ENCODE results near the gene ARR3. TPM values are rescaled to one million over a fixed set of nuclear protein-coding genes. Genes with fewer than 3 reads are reported as not detected.
A peak's percentile ranks its signal among the peaks of the same experiment; 100 is the strongest.
"Not testable (repeated sequence)": the region's sequence is repeated elsewhere in the genome, so short reads cannot be mapped to it uniquely, and the experiment has no call there.

The ARR3 gene
- total RNA-seq, 2 experiments from 2014 or later: not detected

DNA sequence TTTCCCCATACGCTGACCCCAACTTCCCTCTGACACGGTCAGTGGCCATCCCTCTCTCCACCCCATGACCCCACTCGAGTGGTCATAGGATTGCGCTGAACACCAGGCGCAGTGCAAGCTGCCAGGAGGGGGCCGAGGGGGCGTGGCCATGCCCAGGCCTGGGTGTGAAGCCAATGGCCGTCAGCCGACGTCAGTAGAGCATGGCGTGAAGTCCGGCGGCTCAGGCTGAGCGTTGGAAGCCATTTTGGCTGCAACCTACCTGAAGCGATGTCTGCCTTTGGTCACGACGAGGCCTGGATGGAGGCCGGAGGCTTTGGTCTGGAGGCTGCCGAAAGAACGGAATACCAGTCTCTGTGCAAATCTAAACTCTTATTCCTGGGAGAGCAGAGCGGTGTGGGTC is 13.8 kb downstream of the ARR3 start, which contains the start of gene RAB41:
Gene RAB41, plus strand, starts transcription at position 222 of the 400 bp plus-strand sequence. Its CDS starts 46 bp downstream, at position 268.
- H3K9me3 Mint-ChIP-seq (ENCODE audit: low read depth): no peaks in the 10 kb centered on the region
- H3K27me3 Mint-ChIP-seq: no peaks in the 10 kb centered on the region
- intact Hi-C loops (cut with DNase I, micrococcal nuclease): no loop called here
- H3K4me1 Mint-ChIP-seq: no peaks in the 10 kb centered on the region
- ChIA-PET POLR2A (no interaction called here), CTCF (no interaction called here)
- H3K36me3 Mint-ChIP-seq (ENCODE audit: low read depth): peaks cover 7% of the 10 kb centered on the region
- H3K27ac Mint-ChIP-seq: no peak within 1 kb of the TSS
- DNase-seq: no peak
- no peak for ATAC-seq
- no peak within 1 kb of the TSS for H3K4me3 Mint-ChIP-seq

DNA sequence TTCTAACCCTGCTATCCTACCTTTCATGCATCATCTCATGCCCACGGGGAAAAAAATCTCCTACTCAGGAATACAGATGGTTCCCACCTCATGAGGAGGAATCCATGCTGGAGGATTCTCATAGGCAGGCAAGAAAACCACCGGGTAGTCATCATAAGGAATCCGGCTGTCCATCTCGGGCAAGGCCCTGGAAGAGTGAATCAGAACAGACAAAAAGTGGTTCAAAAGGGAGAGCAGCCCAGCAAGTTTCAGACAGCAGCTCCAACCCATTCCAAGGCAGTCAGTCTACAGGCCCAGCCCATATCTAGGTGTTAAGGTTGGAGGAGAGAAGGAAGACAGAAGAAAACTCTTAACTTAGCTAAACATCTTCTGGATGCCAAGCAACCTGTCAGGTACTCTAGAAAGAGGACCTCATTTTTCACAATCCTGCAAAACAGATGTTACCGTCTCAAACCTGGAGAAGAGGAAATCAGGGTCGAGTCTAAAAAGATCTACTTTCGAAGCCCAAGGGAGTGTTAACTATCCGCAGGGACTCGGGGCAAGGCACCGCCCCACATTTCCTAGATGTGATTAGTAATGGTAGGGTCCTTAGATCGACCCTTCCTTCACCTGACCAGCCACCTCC is 21.1 kb downstream of the ARR3 start:
- peak; percentile 5 for ATAC-seq
- Mint-ChIP-seq H3K4me3 (peak overlapping the region; percentile 88), H3K9me3 (ENCODE audit: low read depth) (no peaks in the 10 kb centered on the region), H3K4me1 (peaks cover 18% of the 10 kb centered on the region), H3K27ac (peak overlapping the region; percentile 75), H3K36me3 (ENCODE audit: low read depth) (peaks cover 12% of the 10 kb centered on the region), H3K27me3 (no peaks in the 10 kb centered on the region)
- CTCF ChIA-PET: interaction anchor here (0.7 kb wide), 1 partner anchor 58 kb away, joined by 3 read pairs; no protein-coding TSS in a partner anchor
- POLR2A ChIA-PET: no interaction called here
- no peak for DNase-seq
- intact Hi-C loops (cut with DNase I, micrococcal nuclease): no loop called here

DNA sequence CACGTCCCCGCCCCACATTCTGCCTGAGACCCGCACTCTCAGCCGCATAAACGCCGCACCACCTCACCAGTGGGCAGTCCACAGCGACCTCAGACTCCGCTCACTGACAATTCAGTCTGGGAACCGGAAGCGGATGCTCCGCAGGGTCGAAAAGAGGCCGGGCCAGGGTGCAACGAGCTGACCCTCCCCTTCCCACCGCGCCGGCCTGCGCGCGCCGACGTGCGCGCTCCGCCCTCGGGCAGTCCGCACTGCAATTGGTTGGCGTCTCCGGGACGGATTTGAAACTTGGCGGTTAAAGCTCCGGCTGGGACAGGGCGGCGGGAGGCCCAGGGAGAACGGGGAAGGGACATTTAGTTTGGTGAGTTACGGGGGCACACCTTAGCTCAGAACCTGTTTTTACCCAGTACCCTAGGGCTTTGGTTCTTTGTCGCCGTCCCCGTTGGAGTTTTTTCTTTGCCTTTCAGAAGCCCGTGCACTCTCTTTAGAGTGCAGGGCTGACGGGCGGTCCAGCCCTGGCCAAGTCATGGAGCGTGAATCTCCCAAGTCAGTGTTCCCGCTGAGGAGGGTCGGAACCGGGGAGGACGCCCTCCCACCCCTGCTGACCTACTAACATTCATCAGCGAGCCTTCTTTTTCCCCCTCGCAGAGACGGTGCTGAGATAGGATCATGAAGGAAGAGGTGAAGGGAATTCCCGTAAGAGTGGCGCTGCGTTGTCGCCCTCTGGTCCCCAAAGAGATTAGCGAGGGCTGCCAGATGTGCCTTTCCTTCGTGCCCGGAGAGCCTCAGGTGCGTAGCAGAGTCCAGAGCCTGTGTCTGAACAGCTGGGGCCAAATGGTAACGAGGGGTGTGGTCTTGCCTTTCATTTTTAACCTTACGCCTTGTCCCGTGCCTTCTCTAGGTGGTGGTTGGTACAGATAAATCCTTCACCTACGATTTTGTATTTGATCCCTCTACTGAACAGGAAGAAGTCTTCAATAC is 21.9 kb downstream of the ARR3 start, which contains the start of the genes KIF4A and PDZD11:
Gene KIF4A, plus strand, starts transcription at position 312 of the 978 bp plus-strand sequence. Its CDS starts 355 bp downstream, at position 667.
Gene PDZD11, minus strand, starts transcription at position 135 of the 978 bp plus-strand sequence. CDS start 586 bp downstream, outside the sequence.
- CTCF ChIA-PET: interaction anchor here (0.7 to 0.9 kb wide), 2 partner anchors 58 to 162 kb away, joined by 3 to 4 read pairs; no protein-coding TSS in a partner anchor
- peaks cover 12% of the 10 kb centered on the region for H3K36me3 Mint-ChIP-seq (ENCODE audit: low read depth)
- ATAC-seq: peak; percentile 100
- peak within 1 kb of the TSS; percentile 82 for H3K27ac Mint-ChIP-seq
- POLR2A ChIA-PET: interaction anchor here (0.6 kb wide), 2 partner anchors 55 to 1181 kb away, joined by 3 to 4 read pairs; no protein-coding TSS in a partner anchor
- intact Hi-C loops (cut with DNase I, micrococcal nuclease): loop anchor here in 1 of 2 experiments (1.0 to 2.0 kb wide), 4 partner anchors 93 to 829 kb away; partner anchors contain the start of genes IGBP1 and MED12
- no peaks in the 10 kb centered on the region for H3K9me3 Mint-ChIP-seq (ENCODE audit: low read depth)
- peak; percentile 89 for DNase-seq
- peaks cover 18% of the 10 kb centered on the region for H3K4me1 Mint-ChIP-seq
- peak within 1 kb of the TSS; percentile 88 for H3K4me3 Mint-ChIP-seq
- H3K27me3 Mint-ChIP-seq: no peaks in the 10 kb centered on the region

DNA sequence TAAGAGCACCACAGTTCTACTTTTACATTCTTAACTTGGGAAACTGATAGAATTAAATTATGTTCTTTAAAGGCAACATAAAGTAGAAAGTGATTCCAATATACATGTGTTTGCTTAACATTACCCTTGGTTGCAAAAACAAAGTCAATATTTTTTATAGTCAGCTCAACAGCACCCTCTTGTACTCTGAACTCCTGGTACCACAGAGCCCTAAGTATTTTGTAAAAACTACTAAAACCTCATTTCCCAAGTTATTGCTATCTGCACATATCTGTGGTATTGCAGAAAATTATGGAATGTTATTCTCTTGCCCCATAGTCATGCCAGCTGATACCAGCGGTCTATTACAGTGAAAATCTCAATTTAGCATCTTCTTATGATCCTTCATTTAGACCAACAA is 24.7 kb downstream of the ARR3 start:
- no peaks in the 10 kb centered on the region for H3K27me3 Mint-ChIP-seq

DNA sequence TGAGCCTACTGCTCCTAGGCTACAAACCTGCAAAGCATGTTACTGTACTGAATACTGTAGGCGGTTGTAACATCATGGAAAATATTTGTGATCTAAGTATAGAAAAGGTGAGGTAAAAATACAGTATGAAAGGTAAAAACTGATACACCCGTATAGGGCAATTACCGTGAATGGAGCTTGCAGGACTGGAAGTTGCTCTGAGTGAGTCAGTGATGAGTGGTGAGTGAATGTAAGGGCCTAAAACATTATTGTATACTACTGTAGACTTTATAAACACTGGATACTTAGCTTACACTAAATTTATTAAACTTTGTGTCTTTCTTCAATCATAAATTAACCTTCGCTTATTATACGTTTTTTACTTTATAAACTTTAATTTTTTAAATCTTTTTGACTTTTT is 25.5 kb downstream of the ARR3 start:
- intact Hi-C loops (cut with DNase I, micrococcal nuclease): no loop called here
- DNase-seq (no peak), ATAC-seq (no peak)
- no peaks in the 10 kb centered on the region for H3K9me3 Mint-ChIP-seq (ENCODE audit: low read depth)
- peaks cover 3% of the 10 kb centered on the region for H3K36me3 Mint-ChIP-seq (ENCODE audit: low read depth)
- H3K4me1 Mint-ChIP-seq: peaks cover 16% of the 10 kb centered on the region
- no peak overlapping the region for H3K4me3 Mint-ChIP-seq
- CTCF ChIA-PET: no interaction called here
- no peaks in the 10 kb centered on the region for H3K27me3 Mint-ChIP-seq
- POLR2A ChIA-PET: no interaction called here
- no peak overlapping the region for H3K27ac Mint-ChIP-seq

More for the DNA sequence above, 24.7 kb downstream of the ARR3 start:
- peaks cover 3% of the 10 kb centered on the region for H3K36me3 Mint-ChIP-seq (ENCODE audit: low read depth)
- intact Hi-C loops (cut with DNase I, micrococcal nuclease): no loop called here
- ATAC-seq: no peak
- H3K4me1 Mint-ChIP-seq: peaks cover 18% of the 10 kb centered on the region
- no peak overlapping the region for H3K27ac Mint-ChIP-seq
- H3K4me3 Mint-ChIP-seq: no peak overlapping the region
- CTCF ChIA-PET: no interaction called here
- H3K9me3 Mint-ChIP-seq (ENCODE audit: low read depth): no peaks in the 10 kb centered on the region
- POLR2A ChIA-PET: no interaction called here
- no peak for DNase-seq

DNA sequence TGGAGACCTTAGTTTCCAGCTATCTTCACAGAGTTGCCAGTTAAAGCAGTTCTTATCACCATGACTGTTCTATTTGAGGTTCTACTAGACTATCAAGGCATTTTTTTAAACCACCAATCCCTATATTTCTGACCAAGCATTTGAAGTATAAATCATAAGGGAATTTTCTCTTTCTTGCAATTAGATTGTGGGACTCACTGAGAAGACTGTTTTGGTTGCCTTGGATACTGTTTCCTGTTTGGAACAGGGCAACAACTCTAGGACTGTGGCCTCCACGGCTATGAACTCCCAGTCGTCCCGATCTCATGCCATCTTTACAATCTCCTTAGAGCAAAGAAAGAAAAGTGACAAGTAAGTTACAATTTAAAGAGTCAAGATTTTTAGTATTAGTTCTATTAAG is 33.6 kb downstream of the ARR3 start:
- intact Hi-C loops (cut with DNase I, micrococcal nuclease): no loop called here
- DNase-seq (no peak), ATAC-seq (no peak)
- Mint-ChIP-seq H3K9me3 (ENCODE audit: low read depth) (no peaks in the 10 kb centered on the region), H3K36me3 (ENCODE audit: low read depth) (peaks cover 25% of the 10 kb centered on the region), H3K27me3 (no peaks in the 10 kb centered on the region), H3K27ac (no peak overlapping the region), H3K4me3 (no peak overlapping the region), H3K4me1 (peaks cover 12% of the 10 kb centered on the region)
- CTCF ChIA-PET: no interaction called here
- POLR2A ChIA-PET: no interaction called here

DNA sequence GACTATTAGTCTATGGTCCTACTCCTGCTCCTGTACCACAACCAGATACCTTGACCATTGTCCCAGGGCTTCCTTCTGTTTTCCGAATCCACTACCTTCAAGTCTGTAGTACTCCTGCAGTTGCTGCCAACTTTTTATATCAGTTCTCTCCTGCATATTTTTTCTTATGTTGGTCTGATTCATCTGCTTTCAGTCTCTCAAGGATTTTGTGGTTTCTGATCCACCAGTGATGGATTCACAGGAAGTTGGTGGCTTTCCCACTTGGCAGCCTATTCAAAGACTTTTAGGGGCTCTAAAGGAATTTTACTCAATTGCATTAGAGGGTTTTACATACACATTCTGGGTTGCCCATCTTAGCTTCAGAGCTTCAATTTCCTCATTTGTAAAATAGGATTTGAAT is 45.4 kb downstream of the ARR3 start:
- peaks cover 13% of the 10 kb centered on the region for H3K36me3 Mint-ChIP-seq (ENCODE audit: low read depth)
- ATAC-seq (no peak), DNase-seq (no peak)
- intact Hi-C loops (cut with DNase I, micrococcal nuclease): no loop called here
- ChIA-PET POLR2A (no interaction called here), CTCF (no interaction called here)
- H3K27ac Mint-ChIP-seq: no peak overlapping the region
- H3K4me1 Mint-ChIP-seq: no peaks in the 10 kb centered on the region
- no peak overlapping the region for H3K4me3 Mint-ChIP-seq
- H3K9me3 Mint-ChIP-seq (ENCODE audit: low read depth): no peaks in the 10 kb centered on the region
- no peaks in the 10 kb centered on the region for H3K27me3 Mint-ChIP-seq

- DNase-seq: no peak
- Mint-ChIP-seq H3K4me1 (no peaks in the 10 kb centered on the region), H3K4me3 (no peak overlapping the region), H3K27me3 (no peaks in the 10 kb centered on the region), H3K36me3 (ENCODE audit: low read depth) (no peaks in the 10 kb centered on the region), H3K9me3 (ENCODE audit: low read depth) (no peaks in the 10 kb centered on the region), H3K27ac (no peak overlapping the region)
- intact Hi-C loops (cut with DNase I, micrococcal nuclease): no loop called here
- POLR2A ChIA-PET: no interaction called here
- CTCF ChIA-PET: no interaction called here
- ATAC-seq: no peak
Observed at GRCh38 chrX:70322784-70323183, 54.6 kb downstream of the ARR3 start.

GRCh38 chrX:70323628-70324027 is 55.5 kb downstream of the ARR3 start:
- POLR2A ChIA-PET; H3K4me3 Mint-ChIP-seq; intact Hi-C loops (cut with DNase I, micrococcal nuclease); H3K4me1 Mint-ChIP-seq; H3K27ac Mint-ChIP-seq; H3K36me3 Mint-ChIP-seq (ENCODE audit: low read depth); ATAC-seq; H3K9me3 Mint-ChIP-seq (ENCODE audit: low read depth); H3K27me3 Mint-ChIP-seq; CTCF ChIA-PET; DNase-seq: not testable (repeated sequence)

- POLR2A ChIA-PET: no interaction called here
- H3K9me3 Mint-ChIP-seq (ENCODE audit: low read depth): no peaks in the 10 kb centered on the region
- no peak for ATAC-seq
- intact Hi-C loops (cut with DNase I, micrococcal nuclease): no loop called here
- CTCF ChIA-PET: no interaction called here
- no peak for DNase-seq
- no peaks in the 10 kb centered on the region for H3K27me3 Mint-ChIP-seq
- no peak overlapping the region for H3K4me3 Mint-ChIP-seq
- H3K4me1 Mint-ChIP-seq: no peaks in the 10 kb centered on the region
- no peak overlapping the region for H3K27ac Mint-ChIP-seq
- H3K36me3 Mint-ChIP-seq (ENCODE audit: low read depth): no peaks in the 10 kb centered on the region
Observed at GRCh38 chrX:70324326-70324725, 56.2 kb downstream of the ARR3 start.

DNA sequence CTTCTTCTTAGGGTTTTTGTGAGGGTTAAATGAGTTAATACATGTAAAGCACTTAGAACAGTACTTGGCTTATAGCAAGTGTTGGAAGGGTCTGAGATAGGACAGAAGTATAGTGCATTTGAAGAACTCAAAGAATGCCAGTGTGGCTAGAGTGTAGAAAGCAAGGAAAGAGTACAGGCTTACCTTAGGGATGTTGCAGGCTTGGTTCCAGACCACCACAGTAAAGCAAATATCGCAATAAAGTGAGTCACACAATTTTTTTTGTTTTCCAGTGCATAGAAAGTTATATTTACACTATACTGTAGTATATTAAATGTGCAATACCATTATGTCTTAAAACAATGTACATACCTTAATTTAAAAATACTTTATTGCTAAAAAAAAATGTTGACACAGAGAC is 63.0 kb downstream of the ARR3 start:
- Mint-ChIP-seq H3K36me3 (ENCODE audit: low read depth) (peaks cover 9% of the 10 kb centered on the region), H3K4me1 (no peaks in the 10 kb centered on the region), H3K4me3 (no peak overlapping the region), H3K27ac (no peak overlapping the region), H3K9me3 (ENCODE audit: low read depth) (no peaks in the 10 kb centered on the region), H3K27me3 (no peaks in the 10 kb centered on the region)
- DNase-seq (no peak), ATAC-seq (no peak)
- ChIA-PET POLR2A (no interaction called here), CTCF (no interaction called here)
- intact Hi-C loops (cut with DNase I, micrococcal nuclease): no loop called here
